Activated CD8-positive, alpha-beta T cell treated with anti-CD3 and anti-CD28 coated beads, Interleukin-2, amount 10 ng/mL, durations not matched to agents 7 days and 5 days (primary cell): ENCODE results near the gene CREM. TPM values are rescaled to one million over a fixed set of nuclear protein-coding genes. Genes with fewer than 3 reads are reported as not detected.

Source experiments
- ATAC-seq: fragments of 150-1000 bp; cut with Tn5 transposase; one replicate; pipeline ENCODE4 v1.10.0; 2021; ENCODE audit warnings: moderate library complexity
- CTCF ChIA-PET: fragments of 350-600 bp; sonication (Branson Sonifier 250); formaldehyde crosslinking; loops from one replicate; lab custom pipeline; 2021; ENCODE audit warnings: antibody characterized with exemption; lab: Charles Lee
- POLR2A ChIA-PET: fragments of 350-600 bp; sonication (Branson Sonifier 250); formaldehyde crosslinking; loops from one replicate; lab custom pipeline; 2021; ENCODE audit warnings: antibody characterized with exemption; lab: Charles Lee
- DNase-seq: peaks from one replicate; pipeline ENCODE4 v3.0.0-alpha.2; 2020
- H3K27ac Mint-ChIP-seq: one replicate; pipeline ENCODE4 v1.8.0; 2021; ENCODE audit warnings: mild to moderate bottlenecking, mixed read lengths
- H3K27me3 Mint-ChIP-seq: one replicate; pipeline ENCODE4 v1.8.0; 2021; ENCODE audit warnings: low read depth, mixed read lengths
- H3K36me3 Mint-ChIP-seq: one replicate; pipeline ENCODE4 v1.8.0; 2021; ENCODE audit warnings: low read depth, mixed read lengths
- H3K4me1 Mint-ChIP-seq: one replicate; pipeline ENCODE4 v1.8.0; 2021; ENCODE audit warnings: low read depth, mixed read lengths
- H3K4me3 Mint-ChIP-seq: one replicate; pipeline ENCODE4 v1.8.0; 2021; ENCODE audit warnings: mild to moderate bottlenecking, mixed read lengths
- H3K9me3 Mint-ChIP-seq: one replicate; pipeline ENCODE4 v1.8.0; 2022; ENCODE audit warnings: mixed read lengths; ENCODE audit not compliant: insufficient read depth
- total RNA-seq, 2 experiments: library from RNA; stranded (reverse); gene quantifications; one replicate each; pipeline ENCODE4 v1.2.3, GENCODE V29; 2021

CREM gene
- total RNA-seq, 2 experiments from 2014 or later: 78.3 to 84.1 TPM

GRCh38 chr10:35217455-35217854, 90.8 kb downstream of the CREM start:
- Mint-ChIP-seq H3K27me3 (no peaks in the 10 kb centered on the region), H3K27ac (peak overlapping the region; percentile 72), H3K4me3 (no peak overlapping the region), H3K36me3 (peaks cover 20% of the 10 kb centered on the region), H3K4me1 (peaks cover 45% of the 10 kb centered on the region), H3K9me3 (no peaks in the 10 kb centered on the region)
- ChIA-PET POLR2A (interaction anchor here (0.9 to 6.6 kb wide), 5 partner anchors 10 to 97 kb away, joined by 5 to 76 read pairs (median 15); partner anchors contain the start of gene CREM), CTCF (interaction anchor here (0.9 to 12.5 kb wide), 17 partner anchors 11 to 346 kb away, joined by 3 to 346 read pairs (median 5); partner anchors contain the start of genes CREM and CUL2)
- DNase-seq: no peak
- ATAC-seq: no peak

- Mint-ChIP-seq H3K9me3 (no peaks in the 10 kb centered on the region), H3K27ac (peak overlapping the region; percentile 85), H3K36me3 (peaks cover 13% of the 10 kb centered on the region), H3K4me3 (no peak overlapping the region), H3K27me3 (no peaks in the 10 kb centered on the region), H3K4me1 (peaks cover 40% of the 10 kb centered on the region)
- ChIA-PET POLR2A (interaction anchor here (0.6 to 6.6 kb wide), 3 partner anchors 23 to 96 kb away, joined by 3 to 76 read pairs (median 50); partner anchors contain the start of gene CREM), CTCF (interaction anchor here (0.9 to 12.5 kb wide), 11 partner anchors 12 to 345 kb away, joined by 3 to 346 read pairs (median 9); partner anchors contain the start of gene CREM)
- ATAC-seq (peak; percentile 81), DNase-seq (peak; percentile 93)
Observed at GRCh38 chr10:35218339-35218955, 91.8 kb downstream of the CREM start.

- DNase-seq (no peak), ATAC-seq (no peak)
- no peaks in the 10 kb centered on the region for H3K27me3 Mint-ChIP-seq
- ChIA-PET POLR2A (interaction anchor here (0.7 to 6.6 kb wide), 4 partner anchors 24 to 93 kb away, joined by 3 to 76 read pairs (median 8); partner anchors contain the start of gene CREM), CTCF (interaction anchor here (0.7 to 12.5 kb wide), 9 partner anchors 11 to 343 kb away, joined by 3 to 346 read pairs (median 4); partner anchors contain the start of gene CREM)
- no peaks in the 10 kb centered on the region for H3K9me3 Mint-ChIP-seq
- no peak overlapping the region for H3K27ac Mint-ChIP-seq
- peaks cover 35% of the 10 kb centered on the region for H3K4me1 Mint-ChIP-seq
- H3K4me3 Mint-ChIP-seq: no peak overlapping the region
- H3K36me3 Mint-ChIP-seq: peaks cover 7% of the 10 kb centered on the region
Observed at GRCh38 chr10:35219292-35219691, 92.6 kb downstream of the CREM start.

- Mint-ChIP-seq H3K9me3 (no peaks in the 10 kb centered on the region), H3K4me3 (no peak overlapping the region), H3K4me1 (peaks cover 31% of the 10 kb centered on the region), H3K27me3 (no peaks in the 10 kb centered on the region), H3K27ac (no peak overlapping the region), H3K36me3 (peaks cover 3% of the 10 kb centered on the region)
- ATAC-seq (no peak), DNase-seq (no peak)
- POLR2A ChIA-PET: interaction anchor here (0.7 to 1.8 kb wide), 3 partner anchors 25 to 99 kb away, joined by 3 to 9 read pairs (median 7); partner anchors contain the start of gene CREM
- CTCF ChIA-PET: interaction anchor here (0.9 to 12.5 kb wide), 8 partner anchors 14 to 343 kb away, joined by 3 to 346 read pairs (median 5); partner anchors contain the start of gene CREM
Observed at GRCh38 chr10:35219891-35220890, 93.5 kb downstream of the CREM start.

- Mint-ChIP-seq H3K4me1 (peaks cover 12% of the 10 kb centered on the region), H3K27me3 (no peaks in the 10 kb centered on the region), H3K27ac (no peak overlapping the region), H3K9me3 (no peaks in the 10 kb centered on the region), H3K4me3 (no peak overlapping the region), H3K36me3 (no peaks in the 10 kb centered on the region)
- ChIA-PET CTCF (interaction anchor here (1.5 to 12.5 kb wide), 2 partner anchors 101 to 340 kb away, joined by 4 to 346 read pairs; partner anchors contain the start of gene CREM), POLR2A (interaction anchor here (1.9 kb wide), 1 partner anchor 97 kb away, joined by 6 read pairs; the partner anchor contains the start of gene CREM)
- ATAC-seq (no peak), DNase-seq (no peak)
Observed at GRCh38 chr10:35223016-35223415, 96.4 kb downstream of the CREM start.

GRCh38 chr10:35224045-35224740, 97.5 kb downstream of the CREM start:
- Mint-ChIP-seq H3K9me3 (no peaks in the 10 kb centered on the region), H3K27ac (no peak overlapping the region), H3K27me3 (no peaks in the 10 kb centered on the region), H3K4me1 (peaks cover 3% of the 10 kb centered on the region), H3K4me3 (no peak overlapping the region), H3K36me3 (no peaks in the 10 kb centered on the region)
- ChIA-PET CTCF (interaction anchor here (0.7 to 1.8 kb wide), 4 partner anchors 28 to 229 kb away, joined by 3 to 5 read pairs (median 4); no protein-coding TSS in a partner anchor), POLR2A (interaction anchor here (0.5 to 1.9 kb wide), 3 partner anchors 98 to 400 kb away, joined by 3 to 6 read pairs (median 4); partner anchors contain the start of gene CREM)
- no peak for ATAC-seq
- DNase-seq: no peak

- H3K4me1 Mint-ChIP-seq: peaks cover 3% of the 10 kb centered on the region
- no peaks in the 10 kb centered on the region for H3K27me3 Mint-ChIP-seq
- H3K4me3 Mint-ChIP-seq: no peak overlapping the region
- no peak overlapping the region for H3K27ac Mint-ChIP-seq
- POLR2A ChIA-PET: no interaction called here
- CTCF ChIA-PET: interaction anchor here (0.8 to 1.8 kb wide), 4 partner anchors 29 to 230 kb away, joined by 3 to 5 read pairs (median 4); no protein-coding TSS in a partner anchor
- no peaks in the 10 kb centered on the region for H3K36me3 Mint-ChIP-seq
- ATAC-seq: no peak
- H3K9me3 Mint-ChIP-seq: no peaks in the 10 kb centered on the region
- DNase-seq: no peak
Observed at GRCh38 chr10:35225204-35225603, 98.6 kb downstream of the CREM start.

- Mint-ChIP-seq H3K27ac (no peak overlapping the region), H3K4me3 (no peak overlapping the region), H3K4me1 (peaks cover 3% of the 10 kb centered on the region), H3K9me3 (no peaks in the 10 kb centered on the region), H3K27me3 (no peaks in the 10 kb centered on the region), H3K36me3 (no peaks in the 10 kb centered on the region)
- ATAC-seq: no peak
- CTCF ChIA-PET: interaction anchor here (1.6 kb wide), 1 partner anchor 100 kb away, joined by 5 read pairs; no protein-coding TSS in a partner anchor
- POLR2A ChIA-PET: no interaction called here
- no peak for DNase-seq
Observed at GRCh38 chr10:35226507-35226906, 99.9 kb downstream of the CREM start.

- Mint-ChIP-seq H3K27me3 (no peaks in the 10 kb centered on the region), H3K4me3 (no peak overlapping the region), H3K9me3 (no peaks in the 10 kb centered on the region), H3K4me1 (peaks cover 3% of the 10 kb centered on the region), H3K27ac (no peak overlapping the region), H3K36me3 (no peaks in the 10 kb centered on the region)
- POLR2A ChIA-PET: interaction anchor here (0.6 kb wide), 1 partner anchor 1449 kb away, joined by 3 read pairs; no protein-coding TSS in a partner anchor
- DNase-seq (no peak), ATAC-seq (no peak)
- CTCF ChIA-PET: no interaction called here
Observed at GRCh38 chr10:35228058-35228457, 101.4 kb downstream of the CREM start.

- no peaks in the 10 kb centered on the region for H3K4me1 Mint-ChIP-seq
- H3K36me3 Mint-ChIP-seq: no peaks in the 10 kb centered on the region
- DNase-seq: no peak
- POLR2A ChIA-PET: no interaction called here
- no peaks in the 10 kb centered on the region for H3K9me3 Mint-ChIP-seq
- no peaks in the 10 kb centered on the region for H3K27me3 Mint-ChIP-seq
- no peak for ATAC-seq
- no peak overlapping the region for H3K4me3 Mint-ChIP-seq
- no peak overlapping the region for H3K27ac Mint-ChIP-seq
- CTCF ChIA-PET: interaction anchor here (1.5 kb wide), 1 partner anchor 237 kb away, joined by 3 read pairs; no protein-coding TSS in a partner anchor
Observed at GRCh38 chr10:35231646-35232045, 105.0 kb downstream of the CREM start.
